Measurements from ENCODE around the gene RFT1.

RFT1 gene

DNA sequence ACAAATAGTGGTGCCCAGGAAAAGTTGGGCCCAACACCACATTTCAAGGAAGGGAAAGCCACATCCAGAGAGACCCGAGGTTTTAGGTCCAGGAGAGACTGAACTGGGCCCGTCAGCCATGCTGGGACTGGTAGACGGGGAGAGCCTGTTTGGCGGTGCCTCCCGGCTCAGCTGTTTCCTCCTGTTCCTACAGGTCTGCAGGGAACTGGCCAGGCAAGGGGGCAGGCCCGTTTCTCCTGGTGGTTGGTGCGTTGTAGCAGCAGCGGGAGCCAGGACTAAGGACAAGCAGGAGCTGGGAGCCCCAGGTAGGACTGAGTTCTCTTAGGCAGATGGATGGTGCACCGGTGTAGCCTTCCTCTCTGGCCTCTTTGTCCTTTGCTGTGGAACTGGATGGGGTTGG, 34.7 kb upstream of the RFT1 start:
- Histone ChIP-seq H3K4me1 (ENCODE audit: control insufficient read depth in 1 of 2, insufficient read depth in 1 of 2, low read depth in 1 of 2, low read length in 1 of 2) (peaks cover 82 to 83% of the 10 kb centered on the region in 2 experiments), H3K9me3 (no peaks in the 10 kb centered on the region), H3K27ac (peak overlapping the region; percentile 99), H3K27me3 (no peaks in the 10 kb centered on the region), H3K36me3 (peaks cover 25% of the 10 kb centered on the region), H3K4me3 (ENCODE audit: low read depth in 1 of 2, low read length in 1 of 2) (peak overlapping the region; percentile 83 to 89)
- TF ChIP-seq, protein P1, sequence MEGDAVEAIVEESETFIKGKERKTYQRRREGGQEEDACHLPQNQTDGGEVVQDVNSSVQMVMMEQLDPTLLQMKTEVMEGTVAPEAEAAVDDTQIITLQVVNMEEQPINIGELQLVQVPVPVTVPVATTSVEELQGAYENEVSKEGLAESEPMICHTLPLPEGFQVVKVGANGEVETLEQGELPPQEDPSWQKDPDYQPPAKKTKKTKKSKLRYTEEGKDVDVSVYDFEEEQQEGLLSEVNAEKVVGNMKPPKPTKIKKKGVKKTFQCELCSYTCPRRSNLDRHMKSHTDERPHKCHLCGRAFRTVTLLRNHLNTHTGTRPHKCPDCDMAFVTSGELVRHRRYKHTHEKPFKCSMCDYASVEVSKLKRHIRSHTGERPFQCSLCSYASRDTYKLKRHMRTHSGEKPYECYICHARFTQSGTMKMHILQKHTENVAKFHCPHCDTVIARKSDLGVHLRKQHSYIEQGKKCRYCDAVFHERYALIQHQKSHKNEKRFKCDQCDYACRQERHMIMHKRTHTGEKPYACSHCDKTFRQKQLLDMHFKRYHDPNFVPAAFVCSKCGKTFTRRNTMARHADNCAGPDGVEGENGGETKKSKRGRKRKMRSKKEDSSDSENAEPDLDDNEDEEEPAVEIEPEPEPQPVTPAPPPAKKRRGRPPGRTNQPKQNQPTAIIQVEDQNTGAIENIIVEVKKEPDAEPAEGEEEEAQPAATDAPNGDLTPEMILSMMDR (IDR thresholded peaks at IDR 0.05) = no peak

DNA sequence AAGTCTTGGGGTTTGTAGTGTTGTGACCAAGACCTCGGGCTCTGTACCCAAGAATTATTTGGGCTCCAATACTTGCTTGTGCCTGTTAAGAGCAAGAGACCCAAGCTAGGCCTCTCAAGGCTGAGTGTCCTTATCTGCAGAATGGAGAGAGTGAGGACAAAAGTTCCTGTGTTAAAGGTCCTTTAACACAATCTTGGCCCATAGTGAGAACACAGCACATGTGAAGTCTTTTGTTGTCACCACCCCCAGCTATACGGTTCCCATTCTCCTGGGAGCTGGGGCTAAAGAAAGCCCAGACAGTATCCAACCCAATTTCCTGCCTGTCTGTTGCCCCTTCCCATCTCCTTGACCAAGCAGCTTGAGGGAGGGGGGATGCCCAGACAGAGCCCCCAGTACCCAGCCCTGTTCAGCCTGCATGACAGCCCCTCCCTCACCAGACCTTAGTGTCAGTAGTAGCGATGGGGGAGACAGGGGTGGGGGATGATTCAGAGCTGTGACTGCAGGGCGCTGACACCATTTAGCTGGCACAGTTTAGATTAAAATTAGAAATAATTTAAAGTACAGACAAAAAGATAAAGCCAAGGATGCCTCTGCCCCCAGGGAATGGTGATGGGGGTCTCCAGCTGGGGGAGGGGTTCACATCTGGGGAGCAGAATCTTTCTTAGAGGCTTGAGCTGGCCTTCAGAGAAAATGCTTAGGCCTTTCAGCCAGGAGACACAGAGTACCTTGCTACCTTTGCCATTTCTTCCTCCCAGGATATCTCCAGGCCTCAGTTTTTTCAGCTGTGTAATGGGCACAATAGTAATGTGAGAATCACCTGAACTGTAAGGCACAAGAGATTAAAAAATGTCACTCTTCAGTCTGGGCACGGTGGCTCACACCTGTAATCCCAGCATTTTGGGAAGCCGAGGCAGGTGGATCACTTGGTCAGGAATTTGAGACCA, 33.5 kb upstream of the RFT1 start:
- TF ChIP-seq, protein P1 (IDR thresholded peaks at IDR 0.05) = no peak
- H3K9me3 ChIP-seq = no peaks in the 10 kb centered on the region
- H3K4me3 ChIP-seq (ENCODE audit: low read depth in 1 of 2, low read length in 1 of 2) = peak overlapping the region; percentile 83 to 89
- peak overlapping the region; percentile 99 for H3K27ac ChIP-seq
- H3K4me1 ChIP-seq (ENCODE audit: control insufficient read depth in 1 of 2, insufficient read depth in 1 of 2, low read depth in 1 of 2, low read length in 1 of 2) = peaks cover 82 to 83% of the 10 kb centered on the region in 2 experiments
- H3K36me3 ChIP-seq = peaks cover 23% of the 10 kb centered on the region
- no peaks in the 10 kb centered on the region for H3K27me3 ChIP-seq

DNA sequence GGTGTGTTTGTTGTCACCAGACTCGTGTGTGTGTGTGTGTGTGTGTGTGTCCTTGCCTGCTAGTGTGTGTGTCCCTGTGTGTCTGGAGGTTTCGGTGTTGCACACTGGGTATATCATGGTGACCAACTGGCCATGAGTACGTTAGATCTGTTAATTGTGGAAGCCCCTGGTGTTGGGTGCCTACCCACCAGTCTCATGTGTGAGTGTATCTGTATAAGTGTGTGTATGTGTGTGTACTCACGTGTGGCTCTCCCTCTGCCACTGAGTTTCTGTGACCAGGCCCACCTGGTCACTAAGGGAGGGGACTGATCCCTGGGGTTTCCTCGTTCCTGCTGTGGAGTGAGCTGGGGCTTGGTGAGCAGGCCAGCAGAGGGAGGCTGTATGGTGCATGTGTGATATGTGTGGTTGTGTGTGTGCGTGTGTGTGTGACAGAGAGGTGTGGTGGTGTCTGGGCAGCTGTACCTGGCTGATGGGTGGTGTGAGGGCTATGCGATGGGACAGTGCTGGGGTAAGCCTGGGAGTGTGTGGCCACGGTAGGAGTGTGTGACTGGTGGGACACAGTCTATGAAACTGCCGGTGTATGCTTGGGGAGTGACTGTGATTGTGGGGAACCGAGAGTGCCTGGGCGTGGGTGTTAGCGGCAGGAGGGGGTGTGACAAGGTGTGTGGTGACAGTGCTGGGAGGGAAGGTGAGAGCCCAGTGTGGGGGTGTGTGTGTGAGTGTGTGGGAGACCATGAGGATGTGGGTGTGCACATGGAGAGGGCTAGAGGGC, 32.6 kb upstream of the RFT1 start:
- Histone ChIP-seq H3K36me3 (peaks cover 23% of the 10 kb centered on the region), H3K27ac (peak overlapping the region; percentile 99), H3K4me1 (ENCODE audit: control insufficient read depth in 1 of 2, insufficient read depth in 1 of 2, low read depth in 1 of 2, low read length in 1 of 2) (peaks cover 82 to 83% of the 10 kb centered on the region in 2 experiments), H3K4me3 (ENCODE audit: low read depth in 1 of 2, low read length in 1 of 2) (peak overlapping the region; percentile 83 to 89), H3K9me3 (no peaks in the 10 kb centered on the region), H3K27me3 (no peaks in the 10 kb centered on the region)
- TF ChIP-seq, protein P1 (IDR thresholded peaks at IDR 0.05) = no peak

DNA sequence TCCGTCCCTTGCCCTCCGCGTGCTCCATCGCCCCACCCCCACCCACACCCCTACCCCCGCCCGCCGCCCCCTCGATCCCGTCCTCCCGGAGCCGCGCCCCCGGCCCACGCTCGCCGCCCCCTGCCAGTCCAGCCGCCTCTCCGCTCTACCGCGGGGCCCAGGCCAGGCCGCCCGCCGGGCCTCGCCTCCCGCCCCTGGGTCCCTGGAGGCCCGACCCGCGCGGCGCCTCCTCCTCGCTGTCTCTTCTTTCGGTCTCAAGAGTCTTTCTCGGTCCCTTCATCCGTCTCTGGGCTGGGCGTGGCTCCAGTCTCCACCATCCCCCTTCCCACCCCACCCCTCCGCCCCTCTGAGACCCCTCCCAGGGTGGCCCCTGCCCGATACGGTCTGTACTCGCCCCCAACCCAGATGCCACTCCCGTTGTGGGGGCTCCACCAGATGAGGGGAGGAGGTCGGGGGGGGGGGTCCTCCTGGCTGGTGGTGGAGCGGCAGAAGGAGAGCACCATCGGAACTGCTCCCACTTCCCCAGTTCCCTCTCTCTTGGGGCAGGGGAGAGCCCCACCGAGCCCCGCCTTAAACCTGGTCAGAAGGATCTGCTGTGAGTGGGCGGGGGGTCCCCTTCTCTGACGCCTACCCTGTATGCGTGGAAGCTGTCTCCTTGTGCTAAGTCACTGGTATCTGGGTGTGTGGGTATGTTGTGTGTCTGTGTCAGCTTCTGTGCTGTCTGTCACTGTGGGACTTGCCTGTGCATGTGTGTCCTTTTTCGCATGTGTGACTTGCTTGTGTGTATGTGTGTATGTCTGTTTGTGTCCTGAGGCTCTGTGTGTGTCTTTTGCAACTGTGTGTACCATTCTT, 31.8 kb upstream of the RFT1 start:
- TF ChIP-seq, protein P1 (IDR thresholded peaks at IDR 0.05) = no peak
- Histone ChIP-seq H3K4me3 (ENCODE audit: low read depth in 1 of 2, low read length in 1 of 2) (peak overlapping the region; percentile 83 to 89), H3K4me1 (ENCODE audit: control insufficient read depth in 1 of 2, insufficient read depth in 1 of 2, low read depth in 1 of 2, low read length in 1 of 2) (peaks cover 82 to 83% of the 10 kb centered on the region in 2 experiments), H3K9me3 (no peaks in the 10 kb centered on the region), H3K27me3 (peaks cover 4% of the 10 kb centered on the region), H3K27ac (peak overlapping the region; percentile 99), H3K36me3 (peaks cover 23% of the 10 kb centered on the region)

DNA sequence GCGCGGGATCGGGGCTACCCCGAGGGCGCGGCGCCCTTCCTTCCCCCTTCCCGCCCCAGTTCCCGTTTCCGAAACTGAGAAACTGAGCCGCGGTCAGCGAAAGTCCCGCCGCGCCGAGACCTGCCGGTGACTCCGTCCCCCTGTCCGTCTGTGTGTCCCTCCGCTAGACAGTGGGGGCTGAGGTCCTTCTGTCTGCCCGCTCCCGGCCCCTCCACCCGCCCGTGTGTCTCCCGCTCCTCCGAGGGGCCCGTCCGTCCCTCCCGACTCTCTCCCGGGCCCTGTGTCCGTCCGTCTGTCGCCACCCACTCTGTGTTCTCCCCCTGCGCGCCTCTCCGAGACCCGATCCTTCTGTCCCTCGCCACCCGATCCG, 31.2 kb upstream of the RFT1 start:
- TF ChIP-seq, protein P1 (IDR thresholded peaks at IDR 0.05) = no peak
- Histone ChIP-seq H3K4me1 (ENCODE audit: control insufficient read depth in 1 of 2, insufficient read depth in 1 of 2, low read depth in 1 of 2, low read length in 1 of 2) (peaks cover 82 to 83% of the 10 kb centered on the region in 2 experiments), H3K9me3 (no peaks in the 10 kb centered on the region), H3K27ac (peak overlapping the region; percentile 99), H3K27me3 (peaks cover 10% of the 10 kb centered on the region), H3K36me3 (peaks cover 19% of the 10 kb centered on the region), H3K4me3 (ENCODE audit: low read depth in 1 of 2, low read length in 1 of 2) (peak overlapping the region; percentile 83 to 89)
